Esophagus (tissue), 2 donors: ENCODE data around the gene PHF12. TPM values are rescaled to one million over a fixed set of nuclear protein-coding genes. Genes with fewer than 3 reads are reported as not detected.

Experiments
- H3K27ac ChIP-seq, 2 donors: one replicate each; pipeline ENCODE4 v1.5.1; 2013; ENCODE audit warnings: low read depth in 2 of 2, mild to moderate bottlenecking in 2 of 2, inconsistent platforms in 1 of 2, low read length in 1 of 2, moderate library complexity in 1 of 2
- H3K27me3 ChIP-seq, 2 donors: one replicate each; pipeline ENCODE4 v1.6.1; 2013; ENCODE audit warnings: low read length in 2 of 2, control low read depth in 1 of 2, mild to moderate bottlenecking in 1 of 2; ENCODE audit not compliant: insufficient read depth in 2 of 2, control insufficient read depth in 1 of 2
- H3K36me3 ChIP-seq, 2 donors: one replicate each; pipeline ENCODE4 v1.6.1; 2013; ENCODE audit warnings: low read length in 1 of 2; ENCODE audit not compliant: control insufficient read depth in 2 of 2, insufficient read depth in 2 of 2
- H3K4me1 ChIP-seq, 2 donors: one replicate each; pipeline ENCODE4 v1.6.1; 2013; ENCODE audit warnings: low read length in 1 of 2; ENCODE audit not compliant: control insufficient read depth in 2 of 2, insufficient read depth in 2 of 2
- H3K4me3 ChIP-seq, 2 donors: one replicate each; pipeline ENCODE4 v1.5.1; 2013; ENCODE audit warnings: low read length in 2 of 2, mild to moderate bottlenecking in 2 of 2, low read depth in 1 of 2, moderate library complexity in 1 of 2
- H3K9me3 ChIP-seq, 2 donors: one replicate each; pipeline ENCODE4 v1.6.1; 2013; ENCODE audit warnings: mild to moderate bottlenecking in 2 of 2, low read depth in 1 of 2, low read length in 1 of 2, moderate library complexity in 1 of 2; ENCODE audit not compliant: control insufficient read depth in 2 of 2, insufficient read depth in 1 of 2
- WGBS, 2 donors: extraction: QIAGEN DNeasy Blood & Tissue Kit; methylation state at CpG; one replicate each; pipeline ENCODE4 v1.1.7; 2013; 5-methylcytosine and 5-hydroxymethylcytosine counted together
- polyA plus RNA-seq, 2 donors: library from polyadenylated mRNA; stranded (reverse); fragments of 200-250 nt; gene quantifications; one replicate each; pipeline ENCODE4 v1.2.3, GENCODE V29; 2013
- donor health status: healthy with polysubstance abuse.
- donor health status: Bipolar disorder and iron deficiency.

PHF12 gene
- 1 to 10 TPM; 8.6 to 9.1 TPM for polyA plus RNA-seq

DNA sequence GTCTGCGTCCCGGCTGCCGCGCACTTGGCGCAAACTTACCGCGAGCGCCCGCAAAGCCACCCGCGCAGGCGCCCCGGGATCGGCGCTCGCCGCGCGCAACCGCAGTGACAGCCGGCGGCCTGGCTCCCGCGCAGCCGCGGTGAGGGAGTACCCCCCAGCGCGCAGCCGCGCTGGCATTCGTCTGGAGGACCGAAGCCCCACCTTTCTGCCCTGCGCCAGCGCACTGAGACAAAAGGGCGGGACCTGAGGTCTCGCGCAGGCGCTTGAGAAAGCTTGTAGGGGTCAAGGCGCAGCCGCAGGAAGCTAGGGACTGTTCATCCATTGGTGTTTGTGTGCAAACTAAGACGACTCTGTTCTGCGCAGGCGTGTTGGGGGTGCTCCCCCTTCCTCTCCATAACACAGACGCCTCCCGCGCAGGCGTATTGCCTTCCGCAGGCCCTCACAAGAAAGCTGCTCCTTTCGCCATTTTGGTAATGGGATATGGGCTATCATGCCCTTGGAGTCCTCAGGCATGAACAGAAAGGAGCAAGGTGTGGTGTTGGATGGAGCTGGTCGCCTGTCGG, at the start of gene PHF12:
TSS of gene PHF12 (minus strand) at position 91 of the 563 bp plus-strand sequence. CDS start 558 bp downstream, outside the sequence.
- Histone ChIP-seq H3K9me3 (no peaks in the 10 kb centered on the region), H3K27ac (peak within 1 kb of the TSS; percentile 98 to 99), H3K4me3 (peak within 1 kb of the TSS; percentile 73 to 94), H3K36me3 (no peaks in the 10 kb centered on the region), H3K4me1 (no peaks in the 10 kb centered on the region), H3K27me3 (no peaks in the 10 kb centered on the region)
- WGBS, 2 donors, result 0% methylated on average over 50 to 51 of the region's 51 CpGs

DNA sequence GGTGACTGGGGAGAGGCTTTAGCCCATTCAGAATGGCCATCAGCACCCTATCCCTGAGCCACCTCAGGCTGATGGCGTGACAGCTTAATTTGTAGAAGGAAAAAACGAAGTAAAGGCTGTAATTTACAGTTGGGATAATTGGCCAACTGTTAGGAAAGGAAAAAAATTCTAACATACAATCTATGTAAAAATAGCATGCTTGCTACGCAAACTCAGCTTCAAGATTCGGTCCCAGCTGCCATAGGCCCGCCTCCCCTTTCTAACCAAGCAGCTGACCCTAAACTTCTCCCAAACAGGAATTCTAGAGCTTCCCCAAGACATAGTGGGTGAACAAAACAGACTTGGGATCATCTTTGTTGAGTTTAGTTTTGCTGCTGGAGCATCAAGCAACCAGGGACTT, 49.7 kb upstream of the PHF12 start:
- H3K27me3 ChIP-seq, result peaks cover 0 to 9% of the 10 kb centered on the region in 2 donors

DNA sequence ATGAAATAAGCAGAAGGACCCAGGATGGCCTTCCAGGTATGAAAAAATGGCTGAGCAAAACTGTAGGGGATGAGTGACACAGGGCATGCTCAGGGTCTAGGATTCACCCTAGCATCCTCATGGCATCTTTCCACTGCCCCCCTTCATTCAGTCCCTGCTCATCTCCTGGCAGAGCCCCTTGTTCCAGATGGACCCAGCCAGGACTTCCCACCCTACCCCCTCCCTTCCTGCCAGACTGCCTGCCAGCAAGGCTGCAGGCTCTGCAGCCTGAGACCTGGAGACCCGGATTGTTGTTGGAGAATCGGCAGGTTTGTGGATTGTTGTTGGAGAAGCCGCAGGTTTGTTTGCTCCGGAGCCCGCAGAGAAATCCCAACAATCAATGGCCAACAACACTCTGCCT, 47.9 kb upstream of the PHF12 start:
- H3K36me3 ChIP-seq, result no peaks in the 10 kb centered on the region
- no peaks in the 10 kb centered on the region for H3K9me3 ChIP-seq
- 38 to 46% methylated on average over 5 of the region's 5 CpGs for WGBS, 2 donors
- no peaks in the 10 kb centered on the region for H3K27me3 ChIP-seq
- peaks cover 0 to 3% of the 10 kb centered on the region in 2 donors for H3K4me1 ChIP-seq
- no peak overlapping the region for H3K4me3 ChIP-seq
- H3K27ac ChIP-seq, result no peak overlapping the region

More for the DNA sequence above, 49.7 kb upstream of the PHF12 start:
- Histone ChIP-seq H3K27ac (no peak overlapping the region), H3K36me3 (no peaks in the 10 kb centered on the region), H3K9me3 (no peaks in the 10 kb centered on the region), H3K4me1 (peaks cover 0 to 9% of the 10 kb centered on the region in 2 donors), H3K4me3 (no peak overlapping the region)
- WGBS, 2 donors, result 78 to 82% methylated on average over 5 of the region's 5 CpGs

DNA sequence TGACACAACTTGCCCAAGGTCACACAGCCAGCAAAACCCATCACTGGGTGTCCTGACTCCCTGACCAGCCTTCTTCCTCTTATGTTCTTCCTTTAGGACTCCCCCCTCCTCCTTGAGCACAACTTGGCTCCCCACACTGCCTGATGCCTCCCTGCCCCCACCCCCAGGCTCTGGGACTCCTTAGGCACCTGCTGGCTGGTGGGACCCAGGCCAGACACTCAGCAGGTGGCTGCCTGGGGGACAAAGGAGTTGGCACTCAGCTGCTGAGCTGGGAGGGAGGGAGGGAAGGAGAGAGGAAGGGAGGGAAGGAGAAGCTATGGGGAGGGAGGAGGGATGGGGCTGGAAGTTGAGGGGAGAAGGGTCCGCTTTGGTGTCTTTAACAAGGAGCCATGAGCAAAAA, 46.5 kb upstream of the PHF12 start:
- Histone ChIP-seq H3K27ac (no peak overlapping the region), H3K27me3 (peaks cover 0 to 4% of the 10 kb centered on the region in 2 donors), H3K36me3 (no peaks in the 10 kb centered on the region), H3K4me3 (no peak overlapping the region), H3K4me1 (peaks cover 0 to 3% of the 10 kb centered on the region in 2 donors), H3K9me3 (no peaks in the 10 kb centered on the region)
- WGBS, 2 donors, result 93 to 95% methylated on average over 1 of the region's 1 CpG

DNA sequence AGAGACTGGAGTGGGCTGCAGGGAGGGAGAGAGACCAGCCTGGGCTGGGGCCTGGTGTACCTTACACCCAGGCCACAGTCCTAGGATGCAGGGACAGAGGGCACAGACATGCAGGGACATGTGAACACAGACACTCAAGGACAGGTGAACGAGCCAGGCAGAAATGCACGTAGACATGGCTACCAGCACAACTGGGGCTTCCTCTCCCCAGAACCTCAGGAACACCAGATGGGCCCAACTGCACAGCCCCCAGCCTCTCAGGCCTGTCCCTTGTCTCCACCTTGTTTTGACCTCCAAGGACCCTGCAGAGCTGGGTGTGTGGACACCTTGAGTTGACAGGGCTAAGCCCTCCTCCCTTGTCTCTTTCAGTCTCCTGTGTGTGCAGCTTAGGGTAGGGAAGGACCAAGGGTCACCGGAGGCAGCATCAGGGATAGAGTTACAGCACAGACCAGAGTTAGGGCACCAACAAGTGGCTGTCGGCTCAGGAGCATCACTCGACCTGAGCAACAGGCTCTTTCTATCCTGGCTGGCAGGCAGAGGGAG, 45.3 kb upstream of the PHF12 start:
- Histone ChIP-seq H3K9me3 (no peaks in the 10 kb centered on the region), H3K36me3 (no peaks in the 10 kb centered on the region), H3K27ac (no peak overlapping the region), H3K27me3 (peaks cover 0 to 4% of the 10 kb centered on the region in 2 donors), H3K4me3 (no peak overlapping the region), H3K4me1 (peaks cover 0 to 3% of the 10 kb centered on the region in 2 donors)
- 46 to 52% methylated on average over 5 of the region's 5 CpGs for WGBS, 2 donors

DNA sequence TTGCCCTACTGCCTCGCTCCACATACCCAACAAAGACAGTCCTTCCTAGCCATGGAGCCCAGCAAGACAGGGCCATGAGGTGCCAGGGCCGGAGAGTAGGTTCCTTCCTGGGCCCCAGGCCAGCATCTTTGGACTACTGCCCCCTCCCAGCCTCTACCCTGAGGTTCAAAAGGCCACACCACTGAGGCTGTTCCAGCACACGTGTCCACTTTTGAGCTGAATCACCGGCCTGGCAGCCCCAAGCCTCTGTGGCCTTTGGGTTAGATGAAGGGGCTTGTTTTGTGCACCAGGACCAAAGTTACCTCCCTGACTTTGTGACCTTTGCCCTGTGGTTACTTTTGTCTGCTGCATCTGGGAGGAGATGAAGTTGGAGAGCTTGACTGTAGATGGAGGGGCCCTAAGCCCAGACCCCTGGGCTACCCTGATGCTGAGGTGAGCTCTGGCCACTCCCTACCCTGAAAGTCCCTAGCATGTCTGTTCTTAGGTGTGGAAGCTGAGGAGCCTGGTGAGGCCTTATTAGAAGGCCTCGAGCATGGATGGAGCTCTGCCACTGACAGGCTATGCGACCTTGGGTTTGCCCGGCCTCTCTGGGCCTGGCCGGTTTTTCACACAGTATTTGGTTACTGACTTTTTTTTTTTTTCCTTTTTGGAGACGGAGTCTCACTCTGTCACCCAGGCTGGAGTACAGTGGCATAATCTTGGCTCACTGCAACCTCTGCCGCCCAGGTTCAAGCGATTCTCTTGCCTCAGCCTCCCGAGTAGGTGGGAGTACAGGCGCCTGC, 42.5 kb upstream of the PHF12 start:
- 85 to 89% methylated on average over 13 of the region's 13 CpGs for WGBS, 2 donors
- H3K27ac ChIP-seq, result no peak overlapping the region
- no peaks in the 10 kb centered on the region for H3K36me3 ChIP-seq
- H3K9me3 ChIP-seq, result no peaks in the 10 kb centered on the region
- H3K27me3 ChIP-seq, result peaks cover 0 to 4% of the 10 kb centered on the region in 2 donors
- H3K4me3 ChIP-seq, result no peak overlapping the region
- peaks cover 0 to 3% of the 10 kb centered on the region in 2 donors for H3K4me1 ChIP-seq

DNA sequence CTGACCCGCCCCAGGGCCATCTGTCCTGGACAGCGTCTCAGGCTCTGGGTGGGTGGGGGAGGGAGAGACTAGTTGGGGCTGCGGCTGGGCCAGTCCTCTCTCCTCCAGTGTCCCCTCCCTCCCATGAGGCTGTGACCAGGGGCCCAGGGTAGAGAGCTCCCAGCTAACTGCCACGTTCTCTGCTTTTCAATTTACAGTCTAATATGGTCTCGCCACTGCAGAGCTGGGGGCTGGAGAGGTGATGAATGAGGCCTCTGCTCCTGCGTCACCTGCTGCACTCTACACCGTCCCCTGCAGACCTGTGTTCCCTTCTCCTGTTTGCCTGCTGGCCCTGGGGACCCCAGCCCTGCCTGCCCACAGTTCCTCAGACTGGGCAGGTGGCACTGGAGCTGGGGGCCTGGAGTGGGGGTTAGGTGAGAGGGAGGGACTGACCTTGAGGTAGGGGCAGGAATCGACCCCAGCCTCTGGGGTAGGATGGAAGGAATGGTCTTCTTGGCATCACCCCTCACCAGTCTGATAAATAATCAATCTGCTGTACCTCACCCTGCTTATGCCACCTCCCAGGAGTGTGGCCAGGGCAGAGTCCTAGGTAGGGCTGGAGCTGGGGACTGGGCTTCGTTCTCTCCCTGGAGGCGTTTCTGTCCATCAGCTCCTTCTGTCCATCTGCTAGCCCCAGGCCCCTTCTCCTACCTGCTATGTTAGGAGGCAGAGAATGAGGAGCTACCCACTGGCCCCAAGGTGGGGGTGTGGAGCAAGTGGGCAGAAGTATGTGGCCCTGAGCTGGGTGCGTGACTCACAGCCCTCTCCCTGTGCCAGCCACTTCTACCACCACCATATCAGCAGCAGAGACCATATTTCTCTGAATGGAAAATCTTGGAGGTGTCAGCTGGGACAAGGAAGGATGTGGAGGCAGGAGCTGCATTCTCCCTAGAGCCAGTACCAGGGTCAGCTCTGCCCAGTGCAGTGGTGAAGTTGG, 41.6 kb upstream of the PHF12 start:
- 69 to 79% methylated on average over 11 of the region's 11 CpGs for WGBS, 2 donors
- Histone ChIP-seq H3K4me3 (no peak overlapping the region), H3K9me3 (no peaks in the 10 kb centered on the region), H3K4me1 (peaks cover 0 to 3% of the 10 kb centered on the region in 2 donors), H3K27ac (no peak overlapping the region), H3K36me3 (no peaks in the 10 kb centered on the region), H3K27me3 (peaks cover 0 to 4% of the 10 kb centered on the region in 2 donors)

DNA sequence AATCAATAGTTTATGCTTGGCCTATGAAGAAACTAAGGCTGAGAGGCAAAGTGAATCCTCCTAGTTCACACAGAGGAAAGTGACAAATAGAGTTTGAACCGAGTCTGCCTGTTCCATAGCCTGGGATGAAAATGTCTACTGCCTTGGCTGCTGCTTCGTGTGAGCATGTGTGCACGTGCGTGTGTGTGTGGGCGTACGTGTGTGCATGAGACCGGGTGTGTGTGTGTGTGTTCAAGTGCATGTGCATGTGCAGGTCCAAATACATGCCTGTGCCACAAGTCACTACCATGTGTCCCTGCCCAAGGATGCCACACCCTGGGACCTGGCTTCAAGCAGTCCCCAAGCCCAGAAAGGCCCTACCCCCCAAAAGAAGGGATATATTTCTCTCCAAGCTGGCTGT, 40.9 kb upstream of the PHF12 start:
- H3K36me3 ChIP-seq, result no peaks in the 10 kb centered on the region
- no peak overlapping the region for H3K27ac ChIP-seq
- WGBS, 2 donors, result 59 to 67% methylated on average over 7 of the region's 7 CpGs
- peaks cover 0 to 4% of the 10 kb centered on the region in 2 donors for H3K27me3 ChIP-seq
- H3K9me3 ChIP-seq, result no peaks in the 10 kb centered on the region
- H3K4me1 ChIP-seq, result peaks cover 0 to 3% of the 10 kb centered on the region in 2 donors
- H3K4me3 ChIP-seq, result no peak overlapping the region

DNA sequence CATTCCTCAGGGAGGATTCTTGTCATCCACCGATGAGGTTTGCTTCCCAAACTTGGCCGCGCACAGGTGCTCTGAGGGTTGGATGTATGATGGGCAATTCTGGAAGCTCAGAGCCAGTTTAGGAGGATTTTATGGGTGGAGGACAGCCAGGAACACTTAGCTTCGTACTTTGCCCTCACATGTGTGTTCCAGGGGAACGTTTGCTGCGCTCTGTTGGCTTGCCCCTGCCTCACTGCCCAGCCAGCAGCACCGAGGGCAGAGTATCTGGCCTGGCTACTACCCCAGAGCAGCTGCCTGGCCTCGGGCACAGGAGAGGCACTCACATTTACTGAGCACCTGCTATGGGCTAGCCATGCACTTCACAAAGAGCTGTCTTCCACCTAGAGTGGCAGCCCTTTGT, 40.5 kb upstream of the PHF12 start:
- H3K9me3 ChIP-seq, result no peaks in the 10 kb centered on the region
- peaks cover 0 to 3% of the 10 kb centered on the region in 2 donors for H3K4me1 ChIP-seq
- H3K4me3 ChIP-seq, result no peak overlapping the region
- no peak overlapping the region for H3K27ac ChIP-seq
- peaks cover 0 to 4% of the 10 kb centered on the region in 2 donors for H3K27me3 ChIP-seq
- WGBS, 2 donors, result 44 to 60% methylated on average over 8 of the region's 8 CpGs
- no peaks in the 10 kb centered on the region for H3K36me3 ChIP-seq
